Urothelium cell line (cell line): ENCODE results near the gene PDS5B.
"Not testable (repeated sequence)": the region's sequence is repeated elsewhere in the genome, so short reads cannot be mapped to it uniquely, and the experiment has no call there.

Experiments used
- DNase-seq: peaks from one replicate; pipeline ENCODE4 v3.0.0; 2011; ENCODE audit warnings: low spot score, mixed read lengths
- FAIRE-seq: peaks from 2 replicates; lab custom pipeline; 2011; peaks lifted over from hg19 to GRCh38; lab: Jason Lieb, UNC

Gene PDS5B

GRCh38 chr13:32761472-32761871, 175.2 kb downstream of the PDS5B start:
- FAIRE-seq (no peak), DNase-seq (no peak)

DNA sequence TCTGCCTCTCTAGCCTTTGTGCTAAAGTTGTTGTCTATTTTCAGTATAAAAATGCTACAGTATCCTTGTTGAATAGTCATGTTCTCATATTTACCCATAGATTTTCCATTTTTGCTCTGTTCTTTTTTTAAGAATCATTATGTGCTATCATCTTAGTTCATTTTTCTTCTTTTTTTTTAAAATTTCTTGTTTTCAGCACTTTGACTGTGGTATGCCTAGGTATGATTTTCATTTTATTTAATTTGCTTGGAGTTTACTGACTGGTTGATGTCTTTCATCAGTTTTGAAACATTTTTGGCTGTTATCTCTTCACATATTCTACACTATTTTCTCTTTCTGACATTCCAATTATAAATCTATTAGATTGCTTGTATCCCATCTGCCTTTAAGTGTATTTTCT, 192.9 kb downstream of the PDS5B start:
- FAIRE-seq = no peak

DNA sequence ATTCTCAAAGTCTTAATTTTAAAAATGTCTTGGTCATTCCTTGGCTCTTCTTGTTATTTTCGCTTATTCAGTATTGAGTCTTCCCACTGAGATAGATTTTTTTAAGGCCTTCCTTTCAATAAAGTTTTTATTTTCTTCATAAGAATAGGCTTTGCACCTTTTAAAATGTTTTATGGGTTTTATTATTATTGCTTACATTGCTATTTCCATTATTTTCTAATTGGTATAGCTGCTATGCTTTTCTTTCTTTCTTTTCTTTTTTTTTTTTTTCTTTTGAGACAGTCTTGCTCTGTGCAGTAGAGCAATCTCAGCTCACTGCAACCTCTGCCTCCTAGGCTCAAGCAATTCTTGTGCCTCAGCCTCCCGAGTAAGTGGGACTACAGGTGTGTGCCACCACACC, 195.7 kb downstream of the PDS5B start:
- DNase-seq (no peak), FAIRE-seq (no peak)

More for the DNA sequence above, 192.9 kb downstream of the PDS5B start:
- DNase-seq = no peak

GRCh38 chr13:32783067-32783466, 196.8 kb downstream of the PDS5B start:
- no peak for DNase-seq
- no peak for FAIRE-seq

GRCh38 chr13:32790731-32791130, 204.5 kb downstream of the PDS5B start:
- DNase-seq = no peak
- FAIRE-seq = no peak

- DNase-seq = no peak
- no peak for FAIRE-seq
Measured at GRCh38 chr13:32791545-32792172, 205.4 kb downstream of the PDS5B start.

GRCh38 chr13:32796754-32797153, 210.5 kb downstream of the PDS5B start:
- DNase-seq (no peak), FAIRE-seq (no peak)

GRCh38 chr13:32802159-32802558, 215.9 kb downstream of the PDS5B start:
- no peak for FAIRE-seq
- no peak for DNase-seq

GRCh38 chr13:32804673-32805230, 218.5 kb downstream of the PDS5B start:
- DNase-seq (no peak), FAIRE-seq (no peak)

DNA sequence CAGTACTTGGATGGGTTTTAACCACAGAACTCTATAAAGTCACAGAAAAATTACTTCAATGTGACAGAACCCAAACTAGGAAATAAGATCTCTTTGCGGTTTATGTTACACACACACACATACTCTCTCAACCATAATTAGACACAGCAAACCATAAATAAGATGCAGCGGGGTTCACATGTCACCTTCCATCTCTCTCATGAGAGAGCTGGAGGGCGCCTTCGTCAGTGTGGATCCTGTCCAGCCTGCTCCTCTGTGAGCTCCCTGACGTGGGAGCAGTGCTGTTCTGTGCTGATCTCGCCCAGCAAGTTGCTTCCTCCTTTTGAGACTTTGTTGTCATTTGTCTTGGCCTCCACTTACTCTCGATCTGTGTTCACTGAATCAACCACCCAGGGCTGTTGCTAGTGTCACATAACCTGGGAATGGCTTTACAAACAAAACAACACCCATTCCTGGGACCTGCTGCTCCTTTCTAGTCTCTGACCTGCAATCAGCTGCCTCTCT, 225.1 kb downstream of the PDS5B start:
- DNase-seq (no peak), FAIRE-seq (no peak)

GRCh38 chr13:32821149-32821688, 235.0 kb downstream of the PDS5B start:
- FAIRE-seq (no peak), DNase-seq (no peak)

- DNase-seq (no peak), FAIRE-seq (no peak)
Measured at GRCh38 chr13:32822771-32823170, 236.5 kb downstream of the PDS5B start.

DNA sequence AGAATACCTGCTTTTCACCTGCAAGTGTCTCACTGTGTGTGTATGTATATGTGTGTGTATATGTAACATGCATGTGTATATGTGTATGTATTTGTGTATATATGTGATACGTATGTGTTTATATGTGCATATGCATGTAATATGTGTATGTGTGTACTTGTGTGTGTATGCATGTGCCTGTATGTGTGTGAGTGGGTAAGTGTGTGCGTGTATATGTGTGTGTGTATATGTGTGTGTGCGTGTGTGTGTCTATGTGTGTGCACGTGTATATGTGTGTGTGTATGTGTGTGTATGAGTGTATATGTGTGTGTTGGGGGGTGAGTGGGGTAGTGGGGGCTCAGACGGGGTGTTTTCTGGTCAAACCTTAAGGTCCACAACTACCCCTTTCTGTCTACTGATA, 237.3 kb downstream of the PDS5B start:
- FAIRE-seq (peak; percentile 95), DNase-seq (no peak)

- FAIRE-seq (no peak), DNase-seq (no peak)
Measured at GRCh38 chr13:32824061-32824460, 237.8 kb downstream of the PDS5B start.

DNA sequence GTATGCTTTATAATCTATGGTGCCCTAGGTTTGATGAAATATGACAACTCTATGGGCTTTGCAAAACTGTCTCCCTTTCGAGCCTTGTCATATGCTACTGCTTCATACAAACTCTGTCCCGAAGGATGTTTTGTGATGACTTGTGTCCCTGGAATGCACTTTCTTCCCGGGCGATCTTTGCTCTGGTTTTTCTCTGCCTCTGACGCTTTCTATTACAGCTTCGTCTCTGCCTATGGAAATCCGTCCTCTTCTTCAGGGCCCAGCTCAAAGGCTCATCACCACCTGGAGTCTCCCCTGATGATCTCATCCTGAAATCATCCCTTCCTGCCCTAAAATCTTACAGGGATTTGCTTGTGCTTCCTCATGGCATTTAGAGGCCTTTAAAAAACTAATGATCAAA, 238.4 kb downstream of the PDS5B start:
- DNase-seq = peak; percentile 77
- no peak for FAIRE-seq

GRCh38 chr13:32825481-32825880, 239.2 kb downstream of the PDS5B start:
- no peak for DNase-seq
- FAIRE-seq = no peak

- not testable (repeated sequence) for FAIRE-seq, DNase-seq
Measured at GRCh38 chr13:32826372-32826771, 240.1 kb downstream of the PDS5B start.
